MV-4-11 (cell line): ENCODE data around the gene LRRK1.

Experiments used
- DNase-seq: peaks from one replicate; lab custom pipeline; 2025; lab: John Stamatoyannopoulos, UW

LRRK1 gene

DNA sequence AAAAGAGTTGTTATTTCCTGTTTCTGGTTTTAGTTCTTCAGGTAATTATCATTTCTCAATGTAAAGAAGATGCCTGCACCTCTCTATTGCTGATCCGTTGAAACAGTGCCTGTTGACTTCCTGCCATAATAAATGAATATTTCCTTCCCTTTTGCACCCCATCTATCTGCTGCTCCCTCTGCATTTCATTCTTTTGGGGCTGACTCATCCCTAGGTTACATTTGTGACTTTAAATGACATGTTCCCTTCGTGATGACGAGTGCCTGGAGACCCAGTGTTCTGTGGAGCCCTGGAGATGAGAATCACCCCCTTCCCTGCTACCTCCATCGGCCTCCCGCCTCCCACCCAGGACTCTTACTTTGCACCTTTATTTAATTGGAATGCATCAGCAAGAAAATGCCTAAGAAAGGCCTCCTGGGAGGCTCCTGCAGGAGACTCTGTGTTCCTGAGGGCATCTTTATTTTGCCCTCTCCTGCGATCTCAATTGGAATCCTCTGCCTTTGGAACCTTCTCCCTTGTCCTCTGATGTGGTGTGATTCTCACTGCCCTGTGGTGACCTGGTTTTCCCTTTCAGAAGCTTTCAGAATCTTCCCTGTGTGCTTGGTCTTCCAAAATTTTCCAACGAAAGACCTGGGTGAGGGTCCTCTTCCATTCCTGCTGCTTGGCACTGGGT lies 13.7 kb downstream of the LRRK1 start:
- DNase-seq, result no peak

DNA sequence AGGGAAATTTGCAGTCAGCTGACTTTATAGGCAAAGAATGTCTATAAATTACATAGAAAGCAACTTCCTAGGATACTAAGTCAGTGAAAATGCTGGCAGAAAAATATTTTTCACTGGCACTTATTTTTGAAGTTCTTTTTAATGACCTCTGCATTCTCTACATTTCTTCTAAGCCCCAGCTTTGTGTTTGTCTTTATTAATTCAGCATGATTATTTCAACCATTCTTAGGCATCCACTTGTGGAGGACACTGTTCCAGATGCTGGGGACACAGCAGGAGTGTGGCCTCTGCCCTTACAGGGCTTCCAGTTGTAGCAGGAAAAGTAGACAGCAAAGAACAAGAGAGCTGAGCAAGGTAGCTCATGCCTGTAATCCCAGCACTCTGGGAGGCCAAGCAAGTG lies 15.0 kb downstream of the LRRK1 start:
- DNase-seq, result no peak

DNA sequence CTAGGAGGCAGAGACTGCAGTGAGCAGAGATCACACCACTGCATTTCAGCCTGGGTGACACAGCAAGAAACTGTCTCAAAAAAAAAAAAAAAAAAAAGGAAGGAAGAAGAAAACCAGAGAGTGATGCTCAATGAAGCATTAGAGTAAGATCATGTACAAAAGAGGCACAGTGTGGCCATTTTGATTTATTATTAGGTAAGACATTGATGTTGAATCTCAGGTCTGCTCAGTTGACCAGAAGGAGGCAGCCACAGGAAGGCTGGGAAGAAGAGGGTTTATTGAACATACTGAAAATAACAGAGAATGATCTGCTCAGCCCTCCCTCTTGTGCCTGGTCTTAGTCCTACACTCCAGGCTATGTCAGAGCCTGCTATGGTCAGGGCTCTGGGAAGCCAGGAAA lies 15.6 kb downstream of the LRRK1 start:
- peak; percentile 28 for DNase-seq

DNA sequence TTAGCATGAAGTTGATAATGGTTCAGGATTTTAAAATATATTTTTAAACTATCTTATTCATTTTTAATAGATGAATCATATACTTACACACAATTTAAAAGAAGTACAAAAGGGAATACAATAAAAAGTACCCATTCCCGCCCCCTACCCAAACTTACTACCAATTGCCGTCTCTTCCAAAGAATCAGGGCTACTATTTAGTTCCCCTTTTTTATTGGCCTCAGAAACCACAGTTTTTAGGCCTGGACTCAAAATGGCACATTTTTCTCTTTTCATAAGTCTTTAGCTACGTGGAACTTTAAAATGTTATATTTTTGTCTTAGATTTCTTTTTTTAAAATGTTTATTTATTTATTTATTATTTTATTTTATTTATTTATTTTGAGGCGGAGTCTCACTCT lies 18.0 kb downstream of the LRRK1 start:
- peak; percentile 51 for DNase-seq

DNA sequence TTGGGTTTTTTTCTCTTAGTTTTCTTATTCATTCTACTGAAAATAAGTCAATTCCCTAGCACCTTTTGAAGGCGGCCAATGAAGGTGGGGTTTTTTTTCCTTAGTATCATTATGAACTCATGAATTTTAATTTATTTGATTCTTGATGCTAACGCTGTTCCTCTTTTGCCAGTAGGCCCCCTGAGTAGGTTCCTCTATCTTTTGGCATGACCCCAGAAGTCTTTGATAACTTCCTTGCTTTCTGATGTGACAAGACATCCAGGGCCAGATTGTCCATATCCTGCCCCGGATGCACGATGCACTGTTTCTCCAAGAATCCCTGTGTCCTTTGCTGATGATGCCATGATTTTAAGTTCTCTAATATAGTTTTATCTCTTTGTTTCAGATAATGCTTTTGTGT lies 20.6 kb downstream of the LRRK1 start:
- DNase-seq, result peak; percentile 44

DNA sequence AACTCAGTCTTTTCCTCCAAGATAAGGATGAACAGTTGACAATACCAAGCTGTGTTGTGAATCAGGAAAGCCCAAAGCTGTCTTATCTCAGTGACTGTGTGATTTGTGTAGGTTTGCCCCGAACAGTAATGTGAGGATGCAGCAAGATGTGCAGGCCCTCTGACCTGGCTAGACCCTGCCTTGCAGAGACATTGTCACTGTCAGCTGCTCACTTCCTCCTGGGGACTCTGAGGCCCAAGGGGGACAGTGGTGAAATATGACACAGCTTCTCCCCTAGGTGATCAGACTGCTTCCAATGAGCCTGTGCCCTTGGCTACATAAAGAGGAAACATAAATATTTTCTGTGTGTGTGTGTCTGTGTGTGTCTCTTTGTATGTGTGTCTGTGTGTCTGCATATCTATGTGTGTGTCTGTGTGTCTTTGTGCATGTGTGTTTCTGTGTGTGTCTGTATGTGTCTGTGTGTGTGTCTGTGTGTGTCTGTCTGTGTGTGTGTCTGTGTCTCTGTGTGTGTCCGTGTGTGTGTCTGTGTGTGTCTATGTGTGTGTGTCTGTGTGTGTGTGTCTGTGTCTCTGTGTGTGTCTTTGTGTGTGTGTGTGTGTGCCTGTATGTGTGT lies 21.7 kb downstream of the LRRK1 start:
- DNase-seq, result peak; percentile 93

DNA sequence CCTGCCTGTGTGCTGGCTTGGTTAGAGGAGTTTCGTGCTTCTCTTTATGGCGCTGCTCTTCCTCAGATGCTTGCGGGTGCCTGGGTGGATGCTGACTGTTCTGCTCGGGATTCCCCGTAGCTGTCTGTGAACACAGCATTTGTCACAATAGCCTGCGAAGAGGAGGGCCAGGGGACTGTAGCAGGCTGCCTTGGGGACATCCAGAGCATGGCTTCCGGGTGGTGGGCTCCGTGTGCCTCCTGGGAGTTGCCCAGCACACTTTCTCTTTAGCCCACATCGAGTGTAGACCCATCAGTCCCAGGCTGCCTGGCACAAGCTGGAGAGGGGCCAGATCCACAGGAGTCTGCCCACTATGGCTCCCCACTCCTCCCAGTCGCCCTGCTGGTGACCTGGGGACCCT lies 22.4 kb downstream of the LRRK1 start:
- no peak for DNase-seq

DNA sequence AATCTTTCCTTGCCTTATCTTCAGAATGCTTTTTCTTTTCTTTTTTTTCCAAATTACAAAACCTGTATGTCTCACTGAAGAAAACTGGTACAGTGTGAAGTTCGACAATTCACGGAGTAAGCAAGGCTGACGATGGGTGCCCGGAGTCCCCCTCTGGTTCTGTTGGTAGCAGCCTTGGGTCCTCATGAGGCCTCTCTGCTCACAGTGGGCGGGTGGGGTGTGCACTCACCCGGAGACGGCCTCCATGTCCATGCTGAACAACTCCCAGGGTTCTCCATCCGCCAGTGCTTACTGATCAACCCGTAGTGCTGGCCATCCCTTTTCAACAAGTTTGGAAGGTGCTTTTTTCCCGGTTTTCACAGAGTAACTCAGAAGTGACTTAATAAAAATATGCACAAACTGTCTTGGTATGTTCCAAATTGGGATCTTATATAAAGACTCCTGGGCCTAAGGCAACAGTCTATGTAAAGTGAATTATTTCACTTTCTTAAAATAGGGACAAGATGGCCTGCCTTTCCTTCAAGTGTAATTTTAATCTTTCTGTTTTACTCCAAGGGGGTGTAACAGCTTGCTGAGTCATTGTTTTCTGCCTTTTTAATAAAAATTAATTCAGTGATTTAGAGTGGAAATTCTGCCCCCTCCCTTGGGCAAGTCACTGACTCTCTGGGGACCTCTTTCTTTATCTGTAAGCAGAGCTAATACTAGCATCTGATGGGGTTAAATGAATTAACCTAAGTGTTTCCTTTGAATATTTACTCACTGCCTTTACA lies 23.7 kb downstream of the LRRK1 start:
- no peak for DNase-seq

DNA sequence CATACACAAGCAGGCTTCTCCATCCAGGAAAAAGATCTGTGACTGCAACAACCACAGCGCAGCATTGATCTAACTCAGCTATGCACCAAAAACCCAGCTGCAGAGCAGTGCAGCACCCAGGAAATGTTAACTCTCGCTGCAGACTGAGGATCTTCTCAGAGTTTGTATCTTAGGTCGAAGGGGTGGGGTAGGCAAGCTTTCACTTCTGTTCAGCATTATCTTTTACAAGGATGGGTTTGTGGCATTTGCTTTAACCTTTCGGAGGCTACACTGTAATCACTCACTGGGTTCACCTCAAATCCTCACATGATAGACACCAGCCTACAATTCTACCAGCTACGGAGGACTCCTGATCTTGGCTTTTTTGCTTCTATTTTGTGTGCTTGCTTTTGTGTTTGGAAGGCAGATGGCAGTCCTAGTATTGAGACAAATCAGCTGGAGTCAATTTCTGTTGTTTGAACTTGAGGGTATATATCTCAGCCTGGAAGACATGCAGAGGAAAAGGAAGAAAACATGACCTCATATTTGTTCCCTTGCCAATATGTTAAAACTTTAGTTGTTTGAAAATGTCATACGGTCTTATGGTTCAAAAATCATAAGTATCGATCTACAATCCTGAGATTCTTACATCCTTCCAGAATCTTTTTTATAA lies 25.2 kb downstream of the LRRK1 start:
- peak; percentile 61 for DNase-seq

DNA sequence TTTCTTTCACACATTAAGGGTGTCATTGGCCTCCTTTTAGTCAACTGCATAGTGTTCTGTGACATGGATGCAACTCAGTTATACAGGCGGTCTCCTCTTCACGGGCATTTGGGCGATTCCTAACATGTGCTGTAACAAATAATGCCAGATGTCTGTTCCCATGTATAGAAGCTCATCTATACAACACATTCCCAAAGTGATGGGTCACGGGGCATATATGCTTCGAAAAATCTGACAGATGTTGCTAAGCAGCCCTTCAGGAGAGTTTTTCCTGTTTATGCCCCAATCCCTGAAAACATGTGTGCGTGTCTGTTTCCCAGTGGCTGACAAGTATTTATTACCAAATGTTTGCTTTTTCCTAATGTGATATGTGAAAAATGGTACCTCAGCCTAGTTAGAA lies 25.8 kb downstream of the LRRK1 start:
- no peak for DNase-seq

DNA sequence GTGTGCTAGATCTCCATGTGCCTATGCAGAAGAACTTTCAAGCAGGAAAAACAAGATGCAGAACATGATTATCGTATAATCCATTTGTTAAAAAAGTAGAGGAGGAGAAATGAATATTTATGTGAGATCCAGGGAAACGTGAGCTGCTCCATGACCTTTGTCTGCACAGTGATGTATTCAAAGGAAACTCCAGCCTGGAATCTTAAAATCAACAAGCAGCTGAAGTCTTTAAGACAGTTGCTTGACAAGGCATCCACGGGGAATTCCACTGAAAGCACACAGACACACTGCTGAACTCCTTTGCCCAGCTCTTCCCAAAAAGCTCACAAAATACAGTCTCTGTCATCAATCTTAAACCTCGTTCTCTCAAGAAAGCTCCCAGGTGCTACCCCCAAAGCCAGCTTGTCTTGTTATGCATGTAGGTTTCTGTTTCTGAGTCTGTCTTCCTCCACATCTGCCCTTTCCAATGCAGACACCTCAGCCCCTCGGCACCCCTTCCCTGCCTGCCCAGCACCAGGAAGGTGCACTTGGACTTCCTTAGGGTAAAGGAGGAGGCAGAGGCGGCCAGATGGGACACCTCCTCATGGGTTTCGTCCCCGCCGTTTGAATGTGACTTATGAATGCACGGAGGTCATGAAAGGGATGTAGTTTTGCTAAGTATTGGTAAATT lies 28.7 kb downstream of the LRRK1 start:
- DNase-seq, result no peak

DNA sequence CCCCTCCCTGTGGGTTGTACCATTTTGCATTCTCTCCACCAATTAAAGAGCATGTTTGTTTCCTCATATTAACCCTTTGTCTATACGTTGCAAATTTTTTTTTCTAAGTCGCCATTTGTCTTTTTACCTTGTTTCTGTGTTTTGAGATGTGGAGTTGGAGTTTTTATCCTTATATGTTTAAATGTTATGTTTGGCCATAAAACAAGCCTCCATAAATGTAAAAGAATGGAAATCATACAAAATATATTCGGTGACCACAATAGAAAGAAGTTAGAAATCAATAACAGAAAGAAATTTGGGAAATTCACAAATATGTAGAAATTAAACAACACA lies 29.2 kb downstream of the LRRK1 start:
- DNase-seq, result no peak

DNA sequence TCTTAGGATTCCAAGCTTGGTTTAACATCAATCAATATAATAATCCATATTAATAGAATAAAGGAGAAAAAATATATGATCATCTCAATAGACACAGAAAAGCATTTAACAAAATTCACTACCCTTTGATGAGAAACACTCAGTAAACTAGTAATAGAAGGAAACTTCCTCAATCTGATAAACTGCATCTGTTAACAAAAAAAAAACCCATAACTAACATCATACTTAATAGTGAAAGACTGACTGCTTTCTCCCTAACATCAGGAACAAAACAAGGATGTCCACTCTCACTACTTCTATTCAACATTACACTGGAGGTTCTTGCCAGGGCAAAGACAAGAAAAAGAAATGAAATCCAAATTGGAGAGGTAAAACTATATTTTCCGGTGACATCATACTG lies 30.5 kb downstream of the LRRK1 start:
- peak; percentile 11 for DNase-seq

DNA sequence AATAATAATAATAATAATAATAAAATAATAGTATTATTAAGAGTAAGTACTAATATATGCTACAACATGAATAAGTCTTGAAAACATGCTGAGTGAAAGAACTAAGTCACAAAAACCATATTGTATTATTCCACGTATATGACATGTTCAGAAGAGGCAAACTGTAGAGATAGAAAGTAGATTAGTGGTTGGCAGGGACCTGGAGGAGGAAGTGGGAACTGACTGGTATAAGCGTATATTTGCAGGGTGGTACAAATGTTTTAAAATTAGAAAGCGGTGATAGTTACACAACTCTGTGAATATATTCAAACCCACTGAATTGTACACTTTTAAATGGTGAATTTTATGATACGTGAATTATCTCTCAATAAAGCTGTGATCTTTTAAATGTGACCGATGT lies 32.8 kb downstream of the LRRK1 start:
- DNase-seq, result peak; percentile 85

DNA sequence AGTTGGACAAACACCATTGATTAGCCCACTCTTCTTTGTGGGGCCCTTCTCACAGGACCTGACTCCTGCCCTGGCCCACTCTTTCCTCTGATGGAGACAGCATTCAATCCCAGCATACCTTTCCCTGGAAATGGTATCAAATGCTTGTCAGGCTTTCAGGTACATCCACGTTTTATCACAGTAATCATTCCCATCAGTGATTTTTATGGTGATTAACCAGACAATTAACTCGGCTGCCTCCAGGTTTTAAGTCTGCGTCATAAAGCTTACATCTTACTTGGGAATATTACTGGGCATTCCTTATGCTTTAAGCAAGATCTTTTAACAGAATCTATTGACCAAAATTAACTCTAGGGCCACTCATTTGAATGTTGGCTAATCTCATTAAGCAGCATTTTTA lies 33.4 kb downstream of the LRRK1 start:
- no peak for DNase-seq

DNA sequence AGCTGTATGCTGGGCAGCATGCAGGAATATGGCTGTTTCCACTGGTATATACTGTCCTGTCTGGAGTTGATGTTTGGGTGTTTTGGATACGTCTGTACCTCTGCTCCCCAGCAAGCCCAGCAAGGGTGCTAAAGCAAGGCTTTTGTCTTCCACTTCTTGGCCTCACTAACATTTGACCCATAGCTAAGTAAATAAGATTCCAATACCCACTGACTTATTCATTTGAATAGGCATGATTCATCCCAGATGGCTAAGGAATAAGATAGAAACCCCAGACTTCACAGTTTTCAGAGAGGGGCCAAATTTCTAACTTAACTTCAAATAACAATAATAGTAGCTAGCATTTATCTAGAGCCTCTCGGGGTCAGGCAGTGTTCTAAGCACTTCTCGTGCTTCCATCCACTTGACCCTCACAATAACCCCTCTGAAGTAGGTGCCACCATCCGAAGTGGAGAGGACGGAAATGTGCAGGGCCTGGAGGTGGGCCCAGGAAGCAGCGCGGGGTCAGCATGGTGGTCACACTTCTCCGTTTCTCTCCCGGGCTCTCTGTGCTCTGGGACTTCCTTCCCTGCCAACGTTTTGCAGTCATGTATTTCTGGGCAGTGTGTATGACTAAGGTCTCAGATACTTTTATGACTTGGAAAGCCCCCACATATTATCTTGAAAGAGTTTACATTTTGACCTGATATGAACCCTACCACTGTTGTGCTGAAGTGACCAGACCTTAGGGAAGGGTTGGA lies 39.3 kb downstream of the LRRK1 start:
- no peak for DNase-seq

DNA sequence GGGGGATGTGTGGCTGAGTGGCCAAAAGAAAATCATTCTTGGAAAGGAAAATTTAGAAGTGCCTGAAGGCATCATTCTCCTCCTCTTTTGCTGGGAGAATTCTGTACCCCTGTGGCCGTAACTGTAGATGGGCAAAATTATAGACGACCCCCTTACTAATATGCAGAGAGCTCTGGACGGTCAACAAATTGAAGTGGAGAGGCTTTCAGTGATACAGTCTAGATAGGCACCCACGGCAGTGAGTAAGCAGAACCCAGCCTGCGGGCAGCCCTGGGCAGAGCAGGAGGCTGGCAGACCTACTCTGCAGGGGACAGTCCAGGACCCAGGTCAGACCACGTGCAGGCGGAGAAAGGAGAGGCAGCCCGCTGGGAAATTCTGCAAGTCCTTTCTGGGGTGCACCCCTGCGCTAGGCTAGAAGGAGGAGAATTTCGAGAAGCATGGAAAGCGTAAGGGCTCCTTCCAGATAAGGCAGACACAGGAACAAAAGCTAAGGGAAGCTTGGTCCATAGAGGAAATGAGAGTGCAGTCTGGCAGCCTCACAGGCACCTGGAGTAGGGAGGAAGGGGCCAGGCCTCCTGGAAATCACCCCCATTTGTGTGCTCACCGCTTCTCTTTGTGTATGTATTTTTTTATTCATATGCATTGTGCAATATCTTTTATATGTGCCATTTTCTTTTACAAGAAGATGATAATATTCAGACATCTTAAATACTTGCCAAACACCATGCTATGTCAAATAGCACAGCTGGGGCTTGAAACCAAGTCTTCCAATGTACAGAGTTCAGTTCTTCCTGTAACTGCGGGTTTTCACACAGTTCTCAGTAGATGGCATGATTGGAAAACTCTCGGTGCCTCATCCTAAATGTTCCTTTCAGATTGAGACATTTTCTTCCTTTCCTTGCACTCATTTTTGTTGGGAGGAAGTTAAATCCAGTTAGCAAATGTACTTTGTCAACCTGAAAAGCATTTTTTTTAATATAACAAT lies 40.2 kb downstream of the LRRK1 start:
- peak; percentile 46 for DNase-seq

DNA sequence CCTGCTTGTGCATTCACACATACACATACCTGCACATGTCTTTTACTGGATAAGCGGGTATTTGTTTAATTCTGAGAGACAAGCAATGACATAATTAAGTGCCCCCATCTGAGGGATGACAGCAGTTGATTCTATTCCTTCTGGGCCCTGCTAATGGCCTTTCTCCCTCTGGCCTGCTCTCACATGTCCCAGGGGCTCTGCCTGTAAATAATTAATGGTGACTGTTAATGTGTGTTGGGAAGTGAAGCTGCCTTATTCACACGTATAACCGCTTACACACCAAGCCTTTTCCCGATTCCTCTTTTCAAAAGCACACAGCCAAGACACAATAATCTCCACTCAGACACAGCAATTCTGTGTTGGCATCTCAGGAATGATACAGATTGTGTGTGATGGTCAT lies 47.8 kb downstream of the LRRK1 start:
- peak; percentile 37 for DNase-seq

DNA sequence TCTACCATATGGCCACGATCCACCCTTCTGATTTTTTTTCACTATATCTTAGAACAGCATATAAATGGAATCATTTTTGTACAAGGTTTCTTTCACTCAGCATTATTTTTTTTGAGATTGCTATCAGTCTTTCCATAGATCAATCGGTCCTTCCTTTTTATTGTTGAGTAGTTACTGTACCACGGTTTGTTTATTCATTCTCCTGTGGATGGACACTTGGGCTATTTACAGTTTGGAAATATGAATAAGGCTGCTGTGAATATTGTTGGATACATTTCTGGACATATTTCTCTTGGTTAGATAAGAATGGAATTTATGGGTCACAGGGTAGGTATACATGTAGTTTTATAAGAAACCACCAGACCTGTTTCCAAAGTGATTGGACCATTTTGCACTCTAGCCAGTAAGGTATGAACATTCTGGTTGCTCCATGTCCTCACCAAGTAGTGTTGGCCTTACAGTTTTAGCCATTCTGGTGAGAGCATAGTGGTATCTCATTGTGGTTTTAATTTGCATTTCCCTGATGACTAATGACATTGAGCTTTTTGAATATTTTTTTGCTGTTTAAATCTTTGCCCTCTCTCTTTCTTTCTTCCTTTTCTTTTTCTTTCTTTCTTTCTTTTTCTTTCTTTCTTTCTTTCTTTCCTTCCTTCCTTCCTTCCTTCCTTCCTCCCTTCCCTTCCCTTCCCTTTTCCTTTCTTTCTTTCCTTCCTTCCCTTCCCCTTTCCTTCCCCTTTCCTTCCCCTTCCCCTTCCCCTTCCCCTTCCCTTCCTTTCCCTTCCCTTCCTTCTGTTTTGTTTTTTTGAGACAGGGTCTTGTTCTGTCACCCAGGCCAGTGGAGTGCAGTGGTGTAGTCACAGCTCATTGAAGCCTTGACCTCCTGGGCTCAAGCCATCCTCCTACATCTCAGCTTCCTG lies 49.2 kb downstream of the LRRK1 start:
- no peak for DNase-seq
